IPS DF 6.9 (cell line): ENCODE measurements around the gene DMAC2L.

Experiments used
- DNase-seq: peaks from one replicate; pipeline ENCODE4 v3.0.0-alpha.2; 2013; ENCODE audit warnings: low read depth, low spot score
- H3K27ac ChIP-seq: one replicate; pipeline ENCODE4 v1.5.1; 2013; ENCODE audit warnings: low read length, control low read depth
- H3K27me3 ChIP-seq: 2 replicates; pipeline ENCODE4 v1.6.1; 2013; ENCODE audit warnings: mild to moderate bottlenecking, low read length; ENCODE audit not compliant: control insufficient read depth, insufficient read depth
- H3K36me3 ChIP-seq: 2 replicates; pipeline ENCODE4 v1.6.1; 2013; ENCODE audit warnings: low read length; ENCODE audit not compliant: control insufficient read depth, insufficient read depth
- H3K4me1 ChIP-seq: 2 replicates; pipeline ENCODE4 v1.6.1; 2013; ENCODE audit warnings: low read length; ENCODE audit not compliant: control insufficient read depth, insufficient read depth
- H3K4me3 ChIP-seq: 2 replicates; pipeline ENCODE4 v1.5.1; 2013; ENCODE audit warnings: mild to moderate bottlenecking, low read length
- H3K9me3 ChIP-seq: 2 replicates; pipeline ENCODE4 v1.6.1; 2013; ENCODE audit warnings: low read length, inconsistent platforms; ENCODE audit not compliant: control insufficient read depth, insufficient read depth
- WGBS: extraction: QIAGEN DNeasy Blood & Tissue Kit; methylation state at CpG from one replicate; pipeline ENCODE4 v1.1.7; 2013; ENCODE audit warnings: mixed read lengths, missing lambda C conversion rate; ENCODE audit not compliant: insufficient read length, insufficient coverage; 5-methylcytosine and 5-hydroxymethylcytosine counted together

DMAC2L gene

GRCh38 chr14:50321009-50321660, 9.0 kb downstream of the DMAC2L start:
- Histone ChIP-seq H3K9me3 (no peaks in the 10 kb centered on the region), H3K36me3 (no peaks in the 10 kb centered on the region), H3K4me3 (no peak overlapping the region), H3K27me3 (no peaks in the 10 kb centered on the region), H3K4me1 (no peaks in the 10 kb centered on the region), H3K27ac (no peak overlapping the region)
- no CpG with 5 or more reads among the region's 9 CpGs for WGBS
- no peak for DNase-seq

- H3K4me3 ChIP-seq: no peak overlapping the region
- DNase-seq: no peak
- no peaks in the 10 kb centered on the region; the same call in 1 of the 2 replicates for H3K36me3 ChIP-seq
- no peaks in the 10 kb centered on the region for H3K27me3 ChIP-seq
- H3K9me3 ChIP-seq: no peaks in the 10 kb centered on the region
- H3K27ac ChIP-seq: no peak overlapping the region
- H3K4me1 ChIP-seq: no peaks in the 10 kb centered on the region
Observed at GRCh38 chr14:50331596-50331995, 19.5 kb downstream of the DMAC2L start.

DNA sequence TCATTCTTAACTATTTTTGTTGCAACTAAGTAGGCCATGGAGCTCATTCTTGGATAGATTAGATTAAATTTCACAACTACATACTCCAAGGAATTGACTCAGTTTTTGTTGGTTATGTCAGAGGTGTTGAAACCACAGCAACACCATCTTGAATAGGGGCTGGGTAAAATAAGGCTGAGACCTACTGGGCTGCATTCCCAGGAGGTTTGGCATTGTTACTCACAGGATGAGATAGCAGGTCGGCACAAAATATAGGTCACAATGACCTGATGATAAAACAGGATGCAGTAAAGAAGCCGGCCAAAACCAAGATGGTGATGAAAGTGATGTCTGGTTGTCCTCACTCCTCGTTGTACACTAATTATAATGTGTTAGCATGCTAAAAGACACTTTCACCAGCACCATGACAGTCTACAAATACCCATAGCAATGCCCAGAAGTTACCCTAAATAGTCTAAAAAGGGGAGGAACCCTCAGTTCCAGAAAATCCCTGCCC, 20.9 kb downstream of the DMAC2L start:
- Histone ChIP-seq H3K9me3 (no peaks in the 10 kb centered on the region), H3K27me3 (no peaks in the 10 kb centered on the region), H3K4me1 (no peaks in the 10 kb centered on the region), H3K4me3 (no peak overlapping the region), H3K27ac (no peak overlapping the region), H3K36me3 (no peaks in the 10 kb centered on the region; the same call in 1 of the 2 replicates)
- no CpG with 5 or more reads among the region's 3 CpGs for WGBS
- DNase-seq: no peak

DNA sequence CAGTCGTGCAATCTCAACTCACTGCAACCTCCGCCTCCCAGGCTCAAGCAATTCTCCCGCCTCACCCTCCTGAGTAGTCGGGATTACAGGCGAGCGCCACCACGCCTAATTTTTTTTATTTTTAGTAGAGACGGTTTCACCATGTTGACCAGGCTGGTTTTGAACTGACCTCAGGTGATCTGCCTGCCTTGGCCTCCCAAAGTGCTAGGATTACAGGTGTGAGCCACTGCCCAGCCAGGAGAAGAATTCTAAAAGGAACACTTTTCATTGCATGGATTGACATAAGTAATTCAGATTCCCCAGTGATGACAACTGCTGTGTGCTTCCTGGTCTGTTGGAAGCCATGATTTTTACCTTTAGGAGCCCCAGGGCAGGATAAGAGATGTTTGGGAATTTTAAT, 22.1 kb downstream of the DMAC2L start:
- Histone ChIP-seq H3K36me3 (no peaks in the 10 kb centered on the region; the same call in 1 of the 2 replicates), H3K4me1 (no peaks in the 10 kb centered on the region), H3K27ac (no peak overlapping the region), H3K4me3 (no peak overlapping the region), H3K9me3 (no peaks in the 10 kb centered on the region), H3K27me3 (no peaks in the 10 kb centered on the region)
- no peak for DNase-seq
- no CpG with 5 or more reads among the region's 8 CpGs for WGBS

DNA sequence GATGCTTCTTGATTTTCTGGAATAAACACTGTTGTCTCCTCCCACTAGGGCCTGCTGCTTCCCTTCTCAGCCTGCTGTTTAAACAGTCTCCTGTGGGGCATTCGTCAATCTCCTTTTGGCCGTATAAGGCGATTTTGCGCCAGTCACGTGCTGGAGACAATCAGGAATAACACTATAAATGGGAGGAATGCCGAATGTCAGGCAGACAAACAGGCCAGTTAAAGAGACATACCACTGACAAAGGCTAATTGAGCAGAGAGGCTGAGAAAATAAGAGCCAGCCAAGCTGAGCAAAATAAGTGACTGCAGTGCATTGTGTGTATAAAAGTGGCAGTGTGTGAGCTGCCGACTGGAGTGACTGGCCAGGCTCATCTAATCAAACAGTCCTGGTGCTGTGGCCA, 23.3 kb downstream of the DMAC2L start:
- Histone ChIP-seq H3K4me1 (no peaks in the 10 kb centered on the region), H3K27ac (no peak overlapping the region), H3K4me3 (no peak overlapping the region), H3K27me3 (no peaks in the 10 kb centered on the region), H3K9me3 (no peaks in the 10 kb centered on the region), H3K36me3 (no peaks in the 10 kb centered on the region)
- no CpG with 5 or more reads among the region's 7 CpGs for WGBS
- DNase-seq: no peak

GRCh38 chr14:50335989-50336824, 24.1 kb downstream of the DMAC2L start:
- no peaks in the 10 kb centered on the region for H3K4me1 ChIP-seq
- no peaks in the 10 kb centered on the region for H3K27me3 ChIP-seq
- no peaks in the 10 kb centered on the region for H3K36me3 ChIP-seq
- H3K27ac ChIP-seq: no peak overlapping the region
- no peaks in the 10 kb centered on the region for H3K9me3 ChIP-seq
- no CpG with 5 or more reads among the region's 7 CpGs for WGBS
- DNase-seq: no peak
- no peak overlapping the region for H3K4me3 ChIP-seq

DNA sequence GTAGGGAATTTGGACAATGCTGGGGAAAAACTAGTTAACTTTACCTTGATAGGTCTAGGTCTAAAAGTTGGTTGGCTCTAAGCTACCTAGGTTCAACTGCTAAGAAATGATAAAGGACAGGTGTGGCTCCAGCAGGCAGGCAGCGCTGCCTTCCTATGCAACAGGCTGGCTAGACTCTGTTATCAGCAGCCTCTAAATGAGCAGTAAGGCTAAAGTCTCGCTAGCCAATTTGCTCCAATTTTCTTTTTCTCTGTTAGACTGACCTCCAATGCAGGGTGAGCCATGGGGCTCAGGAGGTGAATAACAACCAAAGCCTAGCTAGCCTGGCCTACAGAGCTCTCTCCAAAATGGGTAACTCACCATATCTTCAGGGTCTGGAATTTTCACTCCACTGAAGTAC, 26.5 kb downstream of the DMAC2L start:
- Histone ChIP-seq H3K27ac (no peak overlapping the region), H3K4me1 (peaks cover 3% of the 10 kb centered on the region; the same call in 1 of the 2 replicates), H3K9me3 (no peaks in the 10 kb centered on the region), H3K27me3 (no peaks in the 10 kb centered on the region), H3K36me3 (no peaks in the 10 kb centered on the region), H3K4me3 (no peak overlapping the region)
- WGBS: no CpG with 5 or more reads among the region's 2 CpGs
- DNase-seq: no peak

DNA sequence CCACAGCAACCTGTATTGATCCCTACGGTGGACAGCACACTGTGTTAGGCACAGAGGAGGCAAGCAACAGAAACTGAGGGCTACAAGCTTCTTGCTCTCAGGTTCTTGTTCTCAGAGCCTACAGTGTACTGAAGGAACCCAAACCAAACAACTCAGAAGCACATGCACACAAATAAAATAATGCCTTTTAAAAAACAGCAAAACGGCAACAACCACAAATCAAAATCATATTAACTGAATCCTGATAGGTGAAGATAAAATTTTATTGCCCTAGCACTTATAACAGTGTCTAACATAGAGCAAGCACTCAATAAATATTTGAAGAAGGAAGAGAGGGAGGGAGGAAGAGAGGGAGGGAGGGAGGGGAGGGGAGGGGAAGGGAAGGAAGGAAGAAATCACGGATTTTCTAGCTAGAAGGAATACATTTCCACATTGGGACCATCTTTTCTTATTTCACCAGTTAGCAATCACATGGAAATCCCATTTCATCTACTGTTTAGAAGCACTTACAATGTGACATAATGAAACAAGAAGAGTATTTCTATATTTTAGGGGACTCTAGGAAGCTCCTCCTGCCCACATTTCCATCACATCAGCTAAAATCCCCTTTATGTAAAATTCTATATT, 27.2 kb downstream of the DMAC2L start:
- Histone ChIP-seq H3K9me3 (no peaks in the 10 kb centered on the region), H3K36me3 (no peaks in the 10 kb centered on the region), H3K4me3 (no peak overlapping the region), H3K27me3 (no peaks in the 10 kb centered on the region), H3K4me1 (peaks cover 3% of the 10 kb centered on the region; the same call in 1 of the 2 replicates), H3K27ac (no peak overlapping the region)
- no peak for DNase-seq
- no CpG with 5 or more reads among the region's 3 CpGs for WGBS

DNA sequence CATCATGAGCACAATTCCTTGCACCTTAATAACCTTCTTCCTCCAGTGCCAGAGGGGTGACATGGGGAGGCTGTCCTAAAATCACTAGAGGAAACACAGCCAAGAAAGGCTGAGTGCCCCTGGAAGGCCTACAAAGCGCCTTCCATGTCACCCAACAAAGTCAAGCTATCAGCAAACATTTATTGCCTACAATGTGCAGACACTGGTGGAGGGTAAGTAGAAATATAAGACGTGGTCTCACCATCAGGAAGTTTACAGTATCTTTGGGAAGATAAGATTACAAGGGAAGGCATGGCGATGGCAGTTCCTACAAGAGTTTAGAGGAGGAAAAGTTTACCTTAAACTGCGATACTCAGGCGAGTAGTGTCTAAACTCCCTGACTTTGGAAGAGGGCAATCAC, 27.9 kb downstream of the DMAC2L start:
- Histone ChIP-seq H3K4me3 (no peak overlapping the region), H3K36me3 (no peaks in the 10 kb centered on the region), H3K9me3 (no peaks in the 10 kb centered on the region), H3K27me3 (no peaks in the 10 kb centered on the region), H3K27ac (no peak overlapping the region), H3K4me1 (peaks cover 3% of the 10 kb centered on the region; the same call in 1 of the 2 replicates)
- WGBS: no CpG with 5 or more reads among the region's 5 CpGs
- no peak for DNase-seq

DNA sequence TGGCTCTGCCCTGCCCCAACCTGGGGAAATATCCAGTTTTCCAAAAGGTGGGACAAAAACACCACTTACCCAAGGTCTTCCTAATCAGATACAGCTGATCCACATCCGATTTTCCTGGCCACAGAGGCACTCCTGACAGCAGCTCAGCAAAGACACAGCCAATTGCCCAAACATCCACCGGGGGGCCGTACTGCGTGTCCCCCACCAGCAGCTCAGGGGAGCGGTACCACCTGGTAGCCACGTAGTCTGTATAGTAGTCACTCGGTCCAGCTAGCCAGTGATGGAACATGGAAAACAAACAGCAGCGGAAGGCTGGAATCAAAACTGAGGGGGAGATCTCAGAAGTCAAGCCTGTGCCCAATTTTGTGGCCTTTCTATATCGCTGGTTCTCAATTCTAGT, 28.8 kb downstream of the DMAC2L start:
- H3K36me3 ChIP-seq: no peaks in the 10 kb centered on the region
- H3K4me3 ChIP-seq: no peak overlapping the region
- H3K27ac ChIP-seq: no peak overlapping the region
- no CpG with 5 or more reads among the region's 9 CpGs for WGBS
- no peaks in the 10 kb centered on the region for H3K9me3 ChIP-seq
- no peaks in the 10 kb centered on the region for H3K27me3 ChIP-seq
- DNase-seq: no peak
- peaks cover 3% of the 10 kb centered on the region; the same call in 1 of the 2 replicates for H3K4me1 ChIP-seq
